ENCODE data around the gene HS6ST2.
A peak's percentile ranks its signal among the peaks of the same experiment; 100 is the strongest.

- TF ChIP-seq, protein P1, sequence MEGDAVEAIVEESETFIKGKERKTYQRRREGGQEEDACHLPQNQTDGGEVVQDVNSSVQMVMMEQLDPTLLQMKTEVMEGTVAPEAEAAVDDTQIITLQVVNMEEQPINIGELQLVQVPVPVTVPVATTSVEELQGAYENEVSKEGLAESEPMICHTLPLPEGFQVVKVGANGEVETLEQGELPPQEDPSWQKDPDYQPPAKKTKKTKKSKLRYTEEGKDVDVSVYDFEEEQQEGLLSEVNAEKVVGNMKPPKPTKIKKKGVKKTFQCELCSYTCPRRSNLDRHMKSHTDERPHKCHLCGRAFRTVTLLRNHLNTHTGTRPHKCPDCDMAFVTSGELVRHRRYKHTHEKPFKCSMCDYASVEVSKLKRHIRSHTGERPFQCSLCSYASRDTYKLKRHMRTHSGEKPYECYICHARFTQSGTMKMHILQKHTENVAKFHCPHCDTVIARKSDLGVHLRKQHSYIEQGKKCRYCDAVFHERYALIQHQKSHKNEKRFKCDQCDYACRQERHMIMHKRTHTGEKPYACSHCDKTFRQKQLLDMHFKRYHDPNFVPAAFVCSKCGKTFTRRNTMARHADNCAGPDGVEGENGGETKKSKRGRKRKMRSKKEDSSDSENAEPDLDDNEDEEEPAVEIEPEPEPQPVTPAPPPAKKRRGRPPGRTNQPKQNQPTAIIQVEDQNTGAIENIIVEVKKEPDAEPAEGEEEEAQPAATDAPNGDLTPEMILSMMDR (IDR thresholded peaks at IDR 0.05; ENCODE audit: low read length) = peak; percentile 51
- TF ChIP-seq EZH2 (IDR thresholded peaks at IDR 0.05; ENCODE audit: borderline replicate concordance, low read length) = no peak
Measured at GRCh38 chrX:133005042-133005441, 46.6 kb upstream of the HS6ST2 start.
